Neural progenitor cell (in vitro differentiated cells): ENCODE measurements around the gene ADARB2.

Source experiments
- EZH2phosphoT487 ChIP-seq: fragments of 200-600 bp; sonication (generic); IDR thresholded peaks from 2 replicates; pipeline ENCODE4 v1.6.1; 2017; ENCODE audit warnings: antibody characterized with exemption
- TF ChIP-seq, protein P1 (sequence below): fragments of 200-600 bp; sonication (generic); IDR thresholded peaks from 2 replicates; pipeline ENCODE4 v1.5.1; 2017; ENCODE audit warnings: antibody characterized with exemption, mild to moderate bottlenecking

DNA sequence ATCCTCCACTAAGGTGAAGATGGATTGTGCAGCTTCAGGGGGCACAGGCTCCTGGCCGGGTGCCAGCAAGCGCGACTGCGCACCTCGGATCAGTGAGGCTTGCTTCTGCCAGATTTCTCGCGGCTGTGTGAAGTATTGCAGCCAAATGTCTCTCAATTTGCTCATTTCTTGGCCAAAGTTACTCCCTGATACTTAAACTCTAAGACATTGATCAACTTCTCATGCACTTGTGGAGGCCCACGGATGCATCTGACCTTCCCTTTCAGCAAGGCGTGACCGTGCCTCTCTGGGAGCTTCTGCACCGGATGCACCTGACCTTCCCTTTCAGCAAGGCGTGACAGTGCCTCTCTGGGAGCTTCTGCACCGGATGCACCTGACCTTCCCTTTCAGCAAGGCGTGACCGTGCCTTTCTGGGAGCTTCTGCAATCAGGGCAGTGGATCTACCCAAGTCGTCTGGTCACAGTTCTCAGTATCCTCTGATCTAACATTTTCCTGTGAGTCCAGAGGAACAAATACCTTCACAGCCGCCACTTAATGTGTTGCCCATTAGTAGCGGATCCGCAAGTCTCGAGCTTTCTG is 248.3 kb downstream of the ADARB2 start:
- TF ChIP-seq, protein P1, sequence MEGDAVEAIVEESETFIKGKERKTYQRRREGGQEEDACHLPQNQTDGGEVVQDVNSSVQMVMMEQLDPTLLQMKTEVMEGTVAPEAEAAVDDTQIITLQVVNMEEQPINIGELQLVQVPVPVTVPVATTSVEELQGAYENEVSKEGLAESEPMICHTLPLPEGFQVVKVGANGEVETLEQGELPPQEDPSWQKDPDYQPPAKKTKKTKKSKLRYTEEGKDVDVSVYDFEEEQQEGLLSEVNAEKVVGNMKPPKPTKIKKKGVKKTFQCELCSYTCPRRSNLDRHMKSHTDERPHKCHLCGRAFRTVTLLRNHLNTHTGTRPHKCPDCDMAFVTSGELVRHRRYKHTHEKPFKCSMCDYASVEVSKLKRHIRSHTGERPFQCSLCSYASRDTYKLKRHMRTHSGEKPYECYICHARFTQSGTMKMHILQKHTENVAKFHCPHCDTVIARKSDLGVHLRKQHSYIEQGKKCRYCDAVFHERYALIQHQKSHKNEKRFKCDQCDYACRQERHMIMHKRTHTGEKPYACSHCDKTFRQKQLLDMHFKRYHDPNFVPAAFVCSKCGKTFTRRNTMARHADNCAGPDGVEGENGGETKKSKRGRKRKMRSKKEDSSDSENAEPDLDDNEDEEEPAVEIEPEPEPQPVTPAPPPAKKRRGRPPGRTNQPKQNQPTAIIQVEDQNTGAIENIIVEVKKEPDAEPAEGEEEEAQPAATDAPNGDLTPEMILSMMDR, result no peak
- no peak for TF ChIP-seq EZH2phosphoT487
